HTR-8/SVneo (cell line): ENCODE measurements around the gene ABTB1.
"Not testable (repeated sequence)": the region's sequence is repeated elsewhere in the genome, so short reads cannot be mapped to it uniquely, and the experiment has no call there.

Experiments
- DNase-seq: peaks from one replicate; pipeline ENCODE4 v3.0.0; 2011; ENCODE audit warnings: low spot score, mixed read lengths; ENCODE audit not compliant: insufficient read length
- FAIRE-seq: peaks from 2 replicates; lab custom pipeline; 2011; peaks lifted over from hg19 to GRCh38; lab: Jason Lieb, UNC

ABTB1 gene

GRCh38 chr3:127647166-127647844 lies 25.4 kb upstream of the ABTB1 start:
- no peak for FAIRE-seq

GRCh38 chr3:127647845-127648204 lies 24.9 kb upstream of the ABTB1 start:
- DNase-seq, result no peak
- no peak for FAIRE-seq

More at GRCh38 chr3:127647166-127647844, 25.4 kb upstream of the ABTB1 start:
- no peak for DNase-seq

- DNase-seq (no peak), FAIRE-seq (no peak)
These were observed 22.5 kb upstream of the ABTB1 start for GRCh38 chr3:127650236-127650635.

- FAIRE-seq, result no peak
- DNase-seq, result no peak
These were observed 21.1 kb upstream of the ABTB1 start for GRCh38 chr3:127651516-127652172.

- no peak for FAIRE-seq
- peak; percentile 76 for DNase-seq
These were observed 20.3 kb upstream of the ABTB1 start for GRCh38 chr3:127652246-127652995.

GRCh38 chr3:127654374-127654773 lies 18.4 kb upstream of the ABTB1 start:
- FAIRE-seq (no peak), DNase-seq (no peak)

- not testable (repeated sequence) for FAIRE-seq, DNase-seq
These were observed 17.8 kb upstream of the ABTB1 start for GRCh38 chr3:127654993-127655392.

GRCh38 chr3:127655641-127656040 lies 17.1 kb upstream of the ABTB1 start:
- DNase-seq (no peak), FAIRE-seq (no peak)

- FAIRE-seq, result no peak
- no peak for DNase-seq
These were observed 15.8 kb upstream of the ABTB1 start for GRCh38 chr3:127656906-127657305.

GRCh38 chr3:127658234-127658633 lies 14.5 kb upstream of the ABTB1 start:
- no peak for FAIRE-seq
- DNase-seq, result no peak

GRCh38 chr3:127660621-127661251 lies 12.0 kb upstream of the ABTB1 start:
- DNase-seq (no peak), FAIRE-seq (no peak)

GRCh38 chr3:127661600-127661999 lies 11.2 kb upstream of the ABTB1 start:
- DNase-seq (no peak), FAIRE-seq (no peak)

GRCh38 chr3:127662001-127662469 lies 10.7 kb upstream of the ABTB1 start:
- DNase-seq (no peak), FAIRE-seq (no peak)

- FAIRE-seq (no peak), DNase-seq (no peak)
These were observed 9.6 kb upstream of the ABTB1 start for GRCh38 chr3:127663151-127663550.

- FAIRE-seq (no peak), DNase-seq (no peak)
These were observed 7.6 kb upstream of the ABTB1 start for GRCh38 chr3:127665165-127665564.

GRCh38 chr3:127665586-127665985 lies 7.2 kb upstream of the ABTB1 start:
- no peak for FAIRE-seq
- no peak for DNase-seq

GRCh38 chr3:127666676-127667075 lies 6.1 kb upstream of the ABTB1 start:
- FAIRE-seq (no peak), DNase-seq (no peak)

GRCh38 chr3:127667119-127667681 lies 5.6 kb upstream of the ABTB1 start:
- FAIRE-seq (no peak), DNase-seq (no peak)

GRCh38 chr3:127668906-127669305 lies 3.8 kb upstream of the ABTB1 start:
- FAIRE-seq (no peak), DNase-seq (no peak)

- FAIRE-seq (no peak), DNase-seq (no peak)
These were observed 3.1 kb upstream of the ABTB1 start for GRCh38 chr3:127669541-127670228.
